ENCODE results near the gene SNAPC3.

SNAPC3 gene

DNA sequence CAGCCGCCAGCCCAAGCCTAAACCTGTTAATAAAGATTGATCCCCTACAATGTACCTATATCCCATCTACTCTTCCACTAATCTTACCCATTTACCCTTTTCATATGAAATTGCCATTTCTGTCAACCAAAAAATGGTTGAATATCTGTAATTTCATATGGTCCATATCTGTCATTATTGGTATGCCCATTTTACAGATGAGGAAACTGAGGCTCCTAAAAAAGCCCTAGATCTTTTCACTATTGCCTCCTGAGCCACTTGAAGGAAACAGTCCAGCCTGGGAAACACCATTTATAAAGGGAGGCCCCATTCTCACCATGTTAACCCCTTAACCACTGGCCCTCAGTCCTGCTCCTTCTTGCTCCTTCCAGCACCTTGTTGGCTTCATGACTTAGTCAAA is 41.2 kb upstream of the SNAPC3 start:
- TF ChIP-seq CTCF (IDR thresholded peaks at IDR 0.05; ENCODE audit: low read depth, low read length, missing control alignments) = no peak
- in situ Hi-C loops (cut with HindIII; ENCODE audit: low sequenced_read_pairs) = loop anchor here (5.0 kb wide), 1 partner anchor 49 kb away; no protein-coding TSS in a partner anchor
- DNase-seq (ENCODE audit: low read depth) = no peak
- H3K4me3 ChIP-seq (ENCODE audit: low read depth, low read length) = no peak overlapping the region

DNA sequence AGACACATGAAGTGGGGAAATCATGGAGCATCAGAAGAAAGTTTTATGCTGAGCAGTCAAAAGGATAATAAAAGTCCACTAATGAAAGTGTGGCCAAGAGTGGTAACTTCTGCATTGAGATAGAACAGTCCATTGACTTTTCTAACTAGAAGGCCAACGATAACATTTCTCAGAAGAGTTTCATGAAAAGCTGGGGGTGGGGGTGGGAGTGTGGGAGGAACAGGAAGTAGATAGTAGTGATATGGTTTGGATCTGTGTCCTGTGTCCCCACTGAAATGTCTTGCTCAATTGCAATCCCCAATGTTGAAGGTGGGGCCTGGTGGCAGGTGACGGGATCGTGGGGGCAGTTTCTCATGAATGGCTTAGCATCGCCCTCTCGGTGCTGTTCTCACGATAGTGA is 36.2 kb upstream of the SNAPC3 start:
- in situ Hi-C loops (cut with HindIII; ENCODE audit: low sequenced_read_pairs) = no loop called here
- no peak overlapping the region for H3K4me3 ChIP-seq (ENCODE audit: low read depth, low read length)
- no peak for TF ChIP-seq CTCF (IDR thresholded peaks at IDR 0.05; ENCODE audit: low read depth, low read length, missing control alignments)
- no peak for DNase-seq (ENCODE audit: low read depth)

DNA sequence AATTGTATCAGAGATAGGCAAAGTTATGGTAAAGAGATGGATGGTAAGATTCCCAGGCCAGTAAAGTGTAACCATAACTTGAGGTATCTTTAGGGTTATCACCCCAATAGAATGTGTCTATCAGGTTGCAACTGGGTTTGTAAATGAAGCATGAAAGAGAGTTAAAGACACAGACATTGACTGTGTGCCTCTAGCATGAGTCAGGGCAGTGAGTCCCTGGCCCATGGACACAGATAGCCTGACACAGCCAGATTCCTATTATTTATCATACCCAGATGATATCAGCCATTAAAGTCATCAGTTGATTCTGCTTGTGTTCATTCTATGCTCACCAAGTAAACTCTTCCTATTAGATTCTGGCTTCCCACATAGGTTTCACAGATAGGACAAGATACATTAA is 33.5 kb upstream of the SNAPC3 start:
- DNase-seq (ENCODE audit: low read depth) = no peak
- in situ Hi-C loops (cut with HindIII; ENCODE audit: low sequenced_read_pairs) = no loop called here

DNA sequence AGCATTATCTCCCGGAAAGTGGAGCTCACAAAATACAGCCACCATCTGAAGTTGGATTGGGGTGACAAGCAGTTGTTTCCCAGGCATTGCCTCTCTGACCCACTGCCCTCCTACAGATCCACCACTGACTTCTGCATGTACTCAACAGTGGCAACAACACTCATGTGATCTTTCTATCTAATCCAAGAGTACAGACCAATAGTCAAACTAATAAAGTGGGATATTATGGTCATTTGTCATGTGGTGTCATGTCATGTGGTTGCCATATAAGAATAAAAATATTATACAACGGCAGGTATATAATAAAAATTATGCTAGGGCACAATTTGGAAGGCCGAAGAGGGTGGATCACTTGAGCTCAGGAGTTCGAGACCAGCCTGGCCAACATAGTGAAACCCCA is 33.0 kb upstream of the SNAPC3 start:
- in situ Hi-C loops (cut with HindIII; ENCODE audit: low sequenced_read_pairs) = no loop called here
- TF ChIP-seq CTCF (IDR thresholded peaks at IDR 0.05; ENCODE audit: low read depth, low read length, missing control alignments) = no peak
- DNase-seq (ENCODE audit: low read depth) = no peak
- no peak overlapping the region for H3K4me3 ChIP-seq (ENCODE audit: low read depth, low read length)

More for the DNA sequence above, 33.5 kb upstream of the SNAPC3 start:
- no peak overlapping the region for H3K4me3 ChIP-seq (ENCODE audit: low read depth, low read length)
- no peak for TF ChIP-seq CTCF (IDR thresholded peaks at IDR 0.05; ENCODE audit: low read depth, low read length, missing control alignments)

DNA sequence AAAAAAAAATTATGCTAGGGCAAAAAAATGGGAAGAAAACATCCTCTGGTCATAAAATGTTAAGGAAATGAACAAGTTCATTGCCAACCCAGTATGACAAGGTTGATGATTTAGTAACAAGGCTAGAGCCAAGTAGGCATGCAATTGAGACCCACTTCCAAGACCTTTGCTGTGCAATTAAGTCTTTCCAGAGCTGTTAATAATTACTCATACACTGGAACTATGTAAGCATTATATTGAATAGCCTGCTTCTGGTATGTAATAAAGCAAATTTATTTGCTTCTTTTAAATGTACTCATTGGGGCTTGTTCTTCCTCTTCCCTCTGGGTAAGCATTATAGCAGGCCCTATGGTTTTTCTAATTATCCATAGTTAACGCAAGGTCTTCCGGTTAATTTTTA is 32.5 kb upstream of the SNAPC3 start:
- DNase-seq (ENCODE audit: low read depth) = no peak
- no peak for TF ChIP-seq CTCF (IDR thresholded peaks at IDR 0.05; ENCODE audit: low read depth, low read length, missing control alignments)
- in situ Hi-C loops (cut with HindIII; ENCODE audit: low sequenced_read_pairs) = no loop called here
- H3K4me3 ChIP-seq (ENCODE audit: low read depth, low read length) = no peak overlapping the region

DNA sequence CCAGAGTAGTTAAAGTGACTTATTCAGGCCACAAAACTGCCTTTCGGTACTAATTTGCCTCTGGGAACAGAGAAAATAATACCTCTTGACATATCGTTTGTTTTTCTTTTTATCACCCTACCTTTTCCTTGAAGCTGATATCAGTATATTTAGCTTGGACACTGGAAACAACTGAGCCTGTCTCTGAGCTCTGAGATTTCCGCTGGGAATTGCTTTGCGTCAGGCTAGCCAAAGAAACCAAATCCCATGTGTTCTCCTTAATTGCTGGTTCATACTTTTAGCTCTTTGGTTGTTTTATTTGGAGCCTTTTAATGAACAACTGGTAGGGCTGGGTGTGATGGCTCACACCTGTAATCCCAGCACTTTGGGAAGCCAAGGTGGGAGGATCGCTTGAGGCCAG is 30.3 kb upstream of the SNAPC3 start:
- no peak for DNase-seq (ENCODE audit: low read depth)
- H3K4me3 ChIP-seq (ENCODE audit: low read depth, low read length) = no peak overlapping the region
- TF ChIP-seq CTCF (IDR thresholded peaks at IDR 0.05; ENCODE audit: low read depth, low read length, missing control alignments) = no peak
- in situ Hi-C loops (cut with HindIII; ENCODE audit: low sequenced_read_pairs) = no loop called here

All from astrocyte of the cerebellum (primary cell).